ENCODE results near the gene NRROS.

GRCh38 chr3:196645096-196645495, 5.6 kb downstream of the NRROS start:
- TF ChIP-seq POLR2A (IDR thresholded peaks at IDR 0.05) (no peak), EP300 (IDR thresholded peaks at IDR 0.05) (no peak), CTCF (IDR thresholded peaks at IDR 0.05) (no peak)

Data from tibial nerve (tissue), 4 donors.